Stimulated activated effector memory CD8-positive, alpha-beta T cell treated with anti-CD3 and anti-CD28 coated beads, Interleukin-12 subunit alpha, Interleukin-12 subunit beta, amount 100 ng/mL, for 72 hours (primary cell): Measurements from ENCODE around the gene MYLK.
A peak's percentile ranks its signal among the peaks of the same experiment; 100 is the strongest.
"Not testable (repeated sequence)": the region's sequence is repeated elsewhere in the genome, so short reads cannot be mapped to it uniquely, and the experiment has no call there.

ENCODE experiments used
- ATAC-seq: fragments of 150-1000 bp; cut with Tn5 transposase; 2 replicates; pipeline ENCODE4 v1.10.0; 2021
- DNase-seq, 2 donors: peaks; one replicate each; pipeline ENCODE4 v3.0.0; 2021 to 2022; ENCODE audit warnings: low spot score in 2 of 2
- H3K27ac Mint-ChIP-seq: one replicate; pipeline ENCODE4 v1.8.0; 2022; ENCODE audit warnings: mild to moderate bottlenecking, mixed read lengths
- H3K36me3 Mint-ChIP-seq: one replicate; pipeline ENCODE4 v1.8.0; 2022; ENCODE audit warnings: mild to moderate bottlenecking, mixed read lengths
- H3K4me1 Mint-ChIP-seq: one replicate; pipeline ENCODE4 v1.8.0; 2022; ENCODE audit warnings: mixed read lengths
- H3K4me3 Mint-ChIP-seq: one replicate; pipeline ENCODE4 v1.8.0; 2022; ENCODE audit warnings: mild to moderate bottlenecking, mixed read lengths
- H3K9me3 Mint-ChIP-seq: one replicate; pipeline ENCODE4 v1.8.0; 2022; ENCODE audit warnings: mixed read lengths

Gene MYLK

DNA sequence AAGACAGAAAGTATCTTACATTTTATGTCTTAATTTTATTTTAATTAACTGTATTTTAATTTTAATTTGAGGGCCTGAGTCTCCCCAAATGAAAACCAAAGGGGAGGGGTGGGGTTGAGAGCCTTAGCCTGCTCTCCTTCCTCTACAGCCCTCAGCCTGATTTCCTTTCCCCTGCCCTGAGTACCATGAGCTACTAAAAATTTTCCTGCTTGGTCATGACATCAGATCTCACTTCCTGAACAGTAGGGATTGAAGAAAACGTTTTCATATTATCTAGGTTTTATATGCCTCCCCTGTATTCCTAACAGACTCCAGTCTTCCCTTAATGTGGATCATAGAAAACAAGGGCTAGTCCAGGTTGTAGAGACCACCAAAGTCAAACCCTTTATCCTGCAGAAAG is 133.9 kb downstream of the MYLK start:
- H3K9me3 Mint-ChIP-seq: no peaks in the 10 kb centered on the region
- DNase-seq (no peak), ATAC-seq (no peak)
- no peaks in the 10 kb centered on the region for H3K4me1 Mint-ChIP-seq
- no peak overlapping the region for H3K4me3 Mint-ChIP-seq
- H3K27ac Mint-ChIP-seq: no peak overlapping the region
- H3K36me3 Mint-ChIP-seq: no peaks in the 10 kb centered on the region

DNA sequence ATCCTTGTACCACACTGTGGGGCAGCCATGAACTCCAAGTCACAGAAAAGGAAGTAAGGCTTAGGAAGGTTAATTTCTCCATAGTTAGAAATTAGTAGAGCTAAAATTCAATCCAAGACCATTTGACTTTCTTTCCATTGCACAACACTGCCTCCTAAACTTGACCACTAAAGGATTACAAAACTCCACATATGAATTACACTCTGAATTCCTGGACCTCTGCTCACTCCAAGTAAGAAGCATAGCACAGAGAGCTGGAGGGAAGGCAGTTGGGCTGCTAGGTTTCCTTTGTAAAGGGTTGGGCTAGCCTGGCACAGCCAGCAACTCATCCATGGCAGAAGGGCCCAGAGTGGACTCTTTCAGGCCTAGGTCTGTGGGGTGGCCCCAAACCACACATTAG is 134.4 kb downstream of the MYLK start:
- Mint-ChIP-seq H3K4me3 (no peak overlapping the region), H3K27ac (no peak overlapping the region), H3K4me1 (no peaks in the 10 kb centered on the region), H3K36me3 (no peaks in the 10 kb centered on the region), H3K9me3 (no peaks in the 10 kb centered on the region)
- no peak for ATAC-seq
- no peak for DNase-seq

DNA sequence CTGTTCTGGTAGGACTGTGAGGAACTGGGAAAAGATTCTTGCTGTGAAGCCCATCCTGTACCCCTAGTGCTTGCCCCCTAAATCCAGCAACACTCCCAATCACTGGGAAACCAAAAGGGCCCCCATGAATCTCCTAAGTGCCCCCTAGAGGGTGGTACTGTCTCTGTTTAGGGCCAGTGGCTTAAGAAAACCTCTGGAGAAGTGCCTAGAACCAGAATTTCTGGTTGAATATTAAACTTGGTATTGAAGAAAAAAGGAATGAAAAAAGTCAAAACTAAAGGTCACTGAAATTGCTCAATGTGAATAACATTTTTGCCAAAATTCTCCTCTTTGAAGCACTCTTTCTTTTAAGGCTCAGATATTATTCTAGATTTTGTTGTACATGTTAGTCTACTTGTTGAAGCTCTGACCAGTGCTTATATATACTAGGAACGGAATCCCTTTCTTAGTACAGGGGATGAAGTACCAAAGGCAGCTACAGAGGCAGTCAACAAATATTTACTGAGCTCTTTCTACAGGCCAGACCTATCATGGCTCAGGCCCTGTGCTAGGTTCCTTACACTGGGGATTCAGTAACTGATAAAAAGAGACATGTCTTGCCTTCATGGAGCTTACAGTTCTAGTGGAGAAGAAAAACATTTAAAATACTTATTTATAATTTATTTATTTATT is 138.8 kb downstream of the MYLK start:
- H3K9me3 Mint-ChIP-seq: no peaks in the 10 kb centered on the region
- no peaks in the 10 kb centered on the region for H3K36me3 Mint-ChIP-seq
- DNase-seq (no peak), ATAC-seq (no peak)
- H3K4me1 Mint-ChIP-seq: no peaks in the 10 kb centered on the region
- no peak overlapping the region for H3K4me3 Mint-ChIP-seq
- no peak overlapping the region for H3K27ac Mint-ChIP-seq

DNA sequence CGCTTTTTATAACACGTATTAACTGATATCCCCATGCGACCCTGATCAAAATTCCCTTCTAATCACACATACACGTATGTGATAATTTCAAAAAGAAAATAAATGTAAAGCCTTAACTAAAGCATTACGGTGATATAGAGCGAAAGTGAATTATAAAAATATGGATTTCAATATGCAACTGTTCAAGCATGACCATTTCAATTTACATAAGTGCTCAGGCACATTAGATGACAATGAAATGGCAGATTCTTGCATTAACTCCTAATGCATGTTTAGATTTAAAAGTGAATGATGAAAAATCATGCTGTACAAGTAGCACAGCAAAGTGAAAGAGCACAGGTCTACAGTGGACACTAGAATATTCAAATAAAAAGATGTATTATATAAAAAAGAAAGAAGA is 140.1 kb downstream of the MYLK start:
- Mint-ChIP-seq H3K27ac (no peak overlapping the region), H3K36me3 (no peaks in the 10 kb centered on the region), H3K9me3 (no peaks in the 10 kb centered on the region), H3K4me1 (no peaks in the 10 kb centered on the region), H3K4me3 (no peak overlapping the region)
- ATAC-seq (no peak), DNase-seq (no peak)

DNA sequence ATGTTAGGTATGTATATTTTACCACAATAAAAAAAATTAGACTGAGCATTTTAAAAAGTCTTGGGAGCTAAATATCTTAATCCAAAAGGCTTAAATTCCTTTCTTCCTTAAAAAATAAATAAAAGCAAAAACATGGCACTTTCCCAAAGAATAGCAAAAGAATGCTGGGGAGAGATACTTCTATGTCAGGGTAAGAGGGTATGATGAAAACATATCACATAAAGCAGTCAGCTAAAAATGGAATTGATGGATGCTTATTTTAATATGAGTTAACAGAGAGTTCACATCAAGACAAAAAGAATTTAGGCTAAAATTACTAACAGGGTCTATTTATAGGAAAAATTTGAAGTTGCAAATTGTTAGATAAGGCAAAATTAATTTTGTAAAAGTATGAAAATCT is 141.0 kb downstream of the MYLK start:
- Mint-ChIP-seq H3K9me3 (no peaks in the 10 kb centered on the region), H3K4me3 (no peak overlapping the region), H3K27ac (no peak overlapping the region), H3K4me1 (no peaks in the 10 kb centered on the region), H3K36me3 (no peaks in the 10 kb centered on the region)
- no peak for ATAC-seq
- no peak for DNase-seq

DNA sequence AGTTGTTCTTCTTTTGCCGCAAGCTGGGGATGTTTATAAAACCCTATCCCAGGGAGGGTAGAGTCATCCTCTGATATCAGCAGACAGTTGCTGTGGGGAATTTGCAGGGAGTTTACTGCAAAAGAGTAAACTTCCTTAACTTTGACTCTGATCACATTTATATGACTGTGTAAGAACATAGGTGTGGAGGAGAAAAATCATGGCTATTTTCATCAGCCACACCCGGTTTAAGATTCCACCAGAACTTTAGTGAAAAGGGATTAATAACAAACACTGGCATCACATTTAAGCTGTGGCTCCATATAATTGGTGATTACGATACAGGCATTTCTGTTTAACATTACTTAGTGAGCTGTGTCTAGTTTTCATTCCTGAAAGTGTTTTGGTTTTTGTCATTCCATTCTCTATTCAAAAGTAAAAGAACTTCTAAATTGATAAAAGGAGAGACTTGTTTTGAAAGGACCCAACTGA is 143.1 kb downstream of the MYLK start:
- ATAC-seq: no peak
- no peak overlapping the region for H3K27ac Mint-ChIP-seq
- H3K9me3 Mint-ChIP-seq: no peaks in the 10 kb centered on the region
- no peaks in the 10 kb centered on the region for H3K36me3 Mint-ChIP-seq
- no peaks in the 10 kb centered on the region for H3K4me1 Mint-ChIP-seq
- no peak overlapping the region for H3K4me3 Mint-ChIP-seq
- DNase-seq: no peak

DNA sequence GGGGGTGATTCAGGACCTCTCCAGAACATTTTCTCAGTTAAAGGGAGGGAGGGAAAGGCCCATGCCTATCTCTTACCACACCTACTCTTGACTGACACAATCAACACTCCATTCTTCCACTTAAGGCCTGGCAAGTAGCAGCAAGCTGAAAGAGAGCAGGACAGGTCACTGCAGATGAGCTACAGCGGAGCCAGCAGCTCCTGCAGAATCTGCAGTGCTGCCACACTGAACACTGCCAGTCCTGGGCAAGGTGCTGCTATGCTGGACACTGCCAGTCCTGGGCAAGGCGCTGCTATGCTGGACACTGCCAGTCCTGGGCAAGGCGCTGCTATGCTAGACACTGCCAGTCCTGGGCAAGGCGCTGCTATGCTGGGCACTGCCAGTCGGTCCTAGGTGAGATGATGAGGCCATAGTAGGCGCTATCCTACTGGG is 143.7 kb downstream of the MYLK start:
- Mint-ChIP-seq H3K4me3 (no peak overlapping the region), H3K9me3 (no peaks in the 10 kb centered on the region), H3K36me3 (no peaks in the 10 kb centered on the region), H3K4me1 (no peaks in the 10 kb centered on the region), H3K27ac (no peak overlapping the region)
- ATAC-seq (no peak), DNase-seq (no peak)

DNA sequence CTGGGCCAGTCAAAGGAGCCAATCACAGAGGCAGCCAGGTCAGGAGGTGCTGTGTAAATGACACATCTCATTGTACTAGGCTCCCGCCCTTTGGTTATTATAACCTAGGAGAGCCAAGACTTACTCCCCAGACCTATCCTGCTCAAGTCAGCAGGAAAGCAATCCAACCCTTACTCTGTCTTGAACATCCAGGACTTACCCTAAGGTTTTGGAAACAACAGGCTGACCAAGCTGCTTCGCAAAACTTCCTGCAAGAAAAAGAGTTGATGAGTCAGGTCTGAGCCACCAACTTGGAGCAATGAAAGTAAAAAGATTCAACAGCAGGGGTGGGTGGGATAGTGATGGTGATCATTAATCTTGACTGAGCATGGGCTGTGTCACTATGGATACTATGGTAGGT is 144.4 kb downstream of the MYLK start:
- Mint-ChIP-seq H3K27ac (no peak overlapping the region), H3K4me3 (no peak overlapping the region), H3K9me3 (no peaks in the 10 kb centered on the region), H3K4me1 (no peaks in the 10 kb centered on the region), H3K36me3 (no peaks in the 10 kb centered on the region)
- DNase-seq (no peak), ATAC-seq (no peak)

DNA sequence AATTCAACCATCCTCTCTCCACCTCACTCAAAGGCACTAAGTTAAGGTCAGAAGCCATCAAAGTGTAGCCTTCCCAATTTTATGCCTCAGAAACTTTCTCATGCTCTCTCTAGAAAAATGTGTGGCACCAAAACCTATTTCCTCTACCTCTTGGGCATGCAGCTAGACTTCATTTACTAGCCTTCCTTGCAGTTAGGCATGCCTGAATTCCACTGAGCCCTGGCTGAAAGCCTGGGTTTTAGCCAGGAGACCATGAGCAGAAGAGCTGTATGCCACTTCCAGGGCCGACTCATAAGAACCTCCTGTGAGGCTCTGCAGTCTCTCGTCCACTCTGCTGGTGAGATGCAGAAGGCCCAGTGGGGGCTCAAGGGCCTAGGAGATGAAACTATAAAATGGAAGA is 145.0 kb downstream of the MYLK start:
- Mint-ChIP-seq H3K36me3 (no peaks in the 10 kb centered on the region), H3K4me1 (no peaks in the 10 kb centered on the region), H3K27ac (no peak overlapping the region), H3K4me3 (no peak overlapping the region), H3K9me3 (no peaks in the 10 kb centered on the region)
- no peak for DNase-seq
- no peak for ATAC-seq

DNA sequence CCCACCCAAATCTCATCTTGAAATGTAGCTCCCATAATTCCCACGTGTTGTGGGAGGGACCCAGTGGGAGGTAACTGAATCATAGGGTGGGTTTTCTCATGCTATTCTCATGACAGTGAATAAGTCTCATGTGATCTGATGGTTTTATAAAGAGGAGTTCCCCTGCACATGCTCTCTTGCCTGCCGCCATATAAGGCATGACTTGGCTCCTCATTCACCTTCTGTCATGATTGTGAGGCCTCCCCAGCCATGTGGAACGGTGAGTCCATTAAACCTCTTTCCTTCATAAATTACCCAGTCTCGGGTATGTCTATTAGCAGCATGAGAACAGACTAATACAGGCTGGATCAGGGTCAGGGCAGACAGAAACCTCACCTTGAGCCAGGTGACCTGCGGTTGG is 145.6 kb downstream of the MYLK start:
- not testable (repeated sequence) for H3K4me3 Mint-ChIP-seq, H3K27ac Mint-ChIP-seq, DNase-seq, H3K4me1 Mint-ChIP-seq, H3K36me3 Mint-ChIP-seq, ATAC-seq, H3K9me3 Mint-ChIP-seq

DNA sequence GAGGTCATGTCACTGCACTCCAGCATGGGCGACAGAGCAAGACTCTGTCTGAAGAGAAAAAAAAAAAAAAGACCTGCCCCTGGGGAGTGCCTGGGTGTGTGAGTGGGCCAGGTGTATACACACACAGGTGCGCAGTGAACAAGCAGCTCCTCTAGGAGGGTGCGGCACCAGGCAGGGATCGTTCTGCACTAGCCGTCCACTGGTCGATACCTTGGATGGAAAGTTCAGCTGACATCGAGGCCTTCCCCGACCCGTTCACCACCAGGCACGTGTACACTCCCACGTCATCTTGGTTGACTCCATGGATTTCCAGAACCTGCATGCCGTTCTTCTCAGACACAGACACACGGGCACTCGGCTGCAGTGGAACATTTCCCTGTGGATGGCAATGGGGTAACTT is 147.0 kb downstream of the MYLK start:
- Mint-ChIP-seq H3K36me3 (no peaks in the 10 kb centered on the region), H3K4me1 (no peaks in the 10 kb centered on the region), H3K4me3 (no peak overlapping the region), H3K9me3 (no peaks in the 10 kb centered on the region), H3K27ac (no peak overlapping the region)
- no peak for DNase-seq
- ATAC-seq: no peak

DNA sequence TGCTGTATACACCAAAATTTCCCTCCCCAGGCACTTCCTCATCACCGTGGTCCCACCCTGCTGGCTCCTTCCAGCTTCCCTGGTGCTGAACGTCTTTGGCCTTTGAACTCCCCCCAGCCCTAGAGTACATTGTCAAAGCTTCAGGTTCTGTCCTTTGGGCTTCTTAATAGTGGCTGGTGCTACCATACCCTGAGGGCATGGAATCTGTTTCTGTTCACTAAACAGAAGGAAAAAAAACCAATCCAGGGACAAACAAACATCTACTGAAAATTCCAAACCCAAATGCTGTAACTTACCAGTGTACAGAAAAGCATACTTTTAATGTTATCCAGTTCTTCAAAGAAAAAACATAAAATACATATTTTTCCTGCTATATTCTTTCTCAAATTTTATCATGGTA is 148.7 kb downstream of the MYLK start:
- Mint-ChIP-seq H3K27ac (no peak overlapping the region), H3K4me3 (no peak overlapping the region), H3K9me3 (no peaks in the 10 kb centered on the region), H3K36me3 (no peaks in the 10 kb centered on the region), H3K4me1 (no peaks in the 10 kb centered on the region)
- DNase-seq (no peak), ATAC-seq (no peak)

DNA sequence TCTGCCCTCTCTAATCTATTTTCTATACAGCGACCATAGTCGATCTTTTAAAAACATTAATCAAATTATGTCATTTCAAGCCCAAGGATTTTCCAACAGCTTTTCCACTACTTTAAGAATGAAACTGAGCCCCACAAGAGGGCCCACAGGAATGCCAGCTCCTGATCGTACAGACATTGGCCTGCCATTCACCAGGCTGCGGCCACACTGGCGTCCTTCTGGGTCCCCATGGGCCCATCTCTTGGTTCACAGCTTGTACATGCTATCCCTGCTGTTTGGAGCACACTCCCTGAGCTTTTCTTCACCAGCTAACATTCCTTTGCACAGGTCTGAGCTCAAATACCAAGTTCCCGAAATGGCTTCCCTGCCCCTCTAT is 149.6 kb downstream of the MYLK start:
- ATAC-seq (no peak), DNase-seq (no peak)
- H3K36me3 Mint-ChIP-seq: no peaks in the 10 kb centered on the region
- H3K9me3 Mint-ChIP-seq: no peaks in the 10 kb centered on the region
- no peak overlapping the region for H3K4me3 Mint-ChIP-seq
- H3K27ac Mint-ChIP-seq: no peak overlapping the region
- H3K4me1 Mint-ChIP-seq: no peaks in the 10 kb centered on the region

DNA sequence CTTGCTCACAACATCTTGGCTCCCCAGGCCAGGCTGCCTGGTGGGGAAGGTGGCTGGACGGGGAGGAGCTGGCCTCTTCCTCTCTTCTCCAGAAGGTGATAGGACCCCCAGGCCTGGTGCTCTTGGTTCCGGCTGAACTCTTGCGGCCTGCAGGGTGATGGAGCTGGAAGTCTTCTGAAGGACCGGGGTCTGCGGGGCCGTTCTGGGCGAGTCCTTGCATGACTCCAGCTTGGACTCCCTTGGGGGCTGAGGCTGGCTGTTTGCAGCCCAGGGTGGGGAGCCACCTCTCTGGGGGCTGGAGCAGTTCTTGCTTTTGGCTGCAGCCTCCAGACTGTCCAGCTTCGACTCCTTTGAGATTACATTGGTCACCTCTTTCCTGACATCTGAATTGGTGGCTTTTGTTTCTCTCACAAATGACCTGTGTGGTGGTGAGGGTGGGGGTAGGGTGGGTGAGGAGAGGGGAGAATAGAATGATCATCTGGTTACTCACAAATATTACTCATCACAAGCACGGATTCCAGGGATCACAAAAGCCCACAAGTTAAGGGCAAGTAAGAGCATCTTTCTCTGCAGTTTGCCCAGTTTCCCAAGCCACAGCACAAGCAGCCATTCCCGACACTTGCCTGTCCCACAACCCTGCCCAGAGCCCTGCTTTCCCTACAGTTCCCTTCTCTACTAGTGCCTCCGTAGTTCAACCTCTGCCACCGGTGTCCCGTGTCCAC is 150.2 kb downstream of the MYLK start:
- no peak for ATAC-seq
- Mint-ChIP-seq H3K36me3 (no peaks in the 10 kb centered on the region), H3K4me1 (no peaks in the 10 kb centered on the region), H3K27ac (no peak overlapping the region), H3K4me3 (no peak overlapping the region), H3K9me3 (no peaks in the 10 kb centered on the region)
- DNase-seq: no peak

DNA sequence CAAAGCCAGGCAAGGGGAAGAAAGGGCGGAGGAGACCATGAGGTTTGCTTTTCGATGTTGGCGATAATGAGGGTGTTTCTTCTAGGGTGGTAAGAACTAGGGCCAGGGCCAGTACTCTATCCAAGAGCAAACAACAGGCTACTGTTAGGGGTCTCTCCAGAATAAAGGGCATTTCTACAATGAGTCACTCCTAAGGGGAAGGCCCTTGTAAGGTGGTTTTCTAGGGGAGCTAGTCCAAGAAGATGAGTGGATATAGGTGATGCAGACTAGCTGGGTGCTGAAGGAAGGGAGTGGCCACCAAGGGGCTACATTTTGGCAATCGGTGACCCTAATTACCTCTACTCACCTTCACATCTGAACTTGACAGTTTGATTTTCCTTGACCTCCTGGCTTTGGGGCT is 150.8 kb downstream of the MYLK start:
- Mint-ChIP-seq H3K4me1 (no peaks in the 10 kb centered on the region), H3K9me3 (no peaks in the 10 kb centered on the region), H3K36me3 (no peaks in the 10 kb centered on the region), H3K27ac (no peak overlapping the region), H3K4me3 (no peak overlapping the region)
- ATAC-seq (no peak), DNase-seq (no peak)

DNA sequence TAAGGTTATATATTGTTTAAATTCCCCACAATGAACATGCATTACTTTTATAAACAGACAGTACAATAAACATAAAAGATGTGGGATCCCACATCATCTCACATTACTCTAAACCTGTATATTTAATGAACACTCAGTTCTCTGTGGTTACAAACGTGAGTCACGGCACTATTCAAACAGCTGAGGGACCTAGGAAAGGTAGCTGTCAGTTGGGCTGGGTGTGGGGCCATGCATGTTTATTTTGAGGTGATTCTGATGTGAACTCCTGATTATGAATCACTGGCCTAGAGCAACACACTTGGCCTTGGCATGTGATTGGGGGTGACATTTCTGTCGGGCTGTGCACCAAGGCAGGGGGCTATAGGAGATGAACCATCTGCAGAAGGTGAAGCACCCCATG is 151.7 kb downstream of the MYLK start:
- ATAC-seq: peak; percentile 43
- no peaks in the 10 kb centered on the region for H3K36me3 Mint-ChIP-seq

More for the DNA sequence above, 151.7 kb downstream of the MYLK start:
- Mint-ChIP-seq H3K4me1 (no peaks in the 10 kb centered on the region), H3K27ac (no peak overlapping the region), H3K4me3 (no peak overlapping the region), H3K9me3 (no peaks in the 10 kb centered on the region)
- no peak for DNase-seq
